Neuronal stem cell (in vitro differentiated cells): ENCODE measurements around the gene ABR.
"Not testable (repeated sequence)": the region's sequence is repeated elsewhere in the genome, so short reads cannot be mapped to it uniquely, and the experiment has no call there.

ENCODE experiments used
- DNase-seq: peaks from one replicate; pipeline ENCODE4 v3.0.0-alpha.2; 2013; ENCODE audit warnings: low spot score
- H2AFZ ChIP-seq: one replicate; pipeline ENCODE4 v1.6.1; 2013; ENCODE audit warnings: mild to moderate bottlenecking, low read length, inconsistent platforms
- H2AK5ac ChIP-seq: 2 replicates; pipeline ENCODE4 v1.6.1; 2013; ENCODE audit warnings: low read depth, mild to moderate bottlenecking, inconsistent platforms, low read length, moderate library complexity, mixed read lengths
- H2BK120ac ChIP-seq: 2 replicates; pipeline ENCODE4 v1.6.1; 2013; ENCODE audit warnings: low read depth, mild to moderate bottlenecking, inconsistent platforms, low read length, moderate library complexity, mixed read lengths
- H2BK12ac ChIP-seq: one replicate; pipeline ENCODE4 v1.6.1; 2013; ENCODE audit warnings: low read length, inconsistent platforms
- H2BK15ac ChIP-seq: 2 replicates; pipeline ENCODE4 v1.6.1; 2013; ENCODE audit warnings: mild to moderate bottlenecking, low read length, inconsistent platforms, mixed read lengths
- H2BK5ac ChIP-seq: one replicate; pipeline ENCODE4 v1.6.1; 2013; ENCODE audit warnings: inconsistent platforms, mild to moderate bottlenecking, low read length, moderate library complexity
- H3K14ac ChIP-seq: one replicate; pipeline ENCODE4 v1.6.1; 2013; ENCODE audit warnings: low read length, inconsistent platforms
- H3K18ac ChIP-seq: 2 replicates; pipeline ENCODE4 v1.6.1; 2013; ENCODE audit warnings: low read length, inconsistent platforms
- H3K23ac ChIP-seq: 2 replicates; pipeline ENCODE4 v1.6.1; 2013; ENCODE audit warnings: low read depth, mild to moderate bottlenecking, mixed read lengths, low read length, inconsistent platforms; ENCODE audit not compliant: poor library complexity
- H3K27ac ChIP-seq: replicated peaks from 3 replicates; pipeline ENCODE4 v1.5.1; 2013; ENCODE audit warnings: low read length, inconsistent platforms
- H3K27me3 ChIP-seq, 3 experiments: 2 replicates each; pipeline ENCODE4 v1.6.1; 2013; ENCODE audit warnings: low read length in 3 of 3, mild to moderate bottlenecking in 2 of 3, inconsistent platforms in 1 of 3, low read depth in 1 of 3, mixed read lengths in 1 of 3, moderate library complexity in 1 of 3; ENCODE audit not compliant: control insufficient read depth in 3 of 3, insufficient read depth in 3 of 3
- H3K36me3 ChIP-seq, 2 donors: replicated peaks in 1 of 2; 2 replicates each; pipeline ENCODE4 v1.6.1; 2013; ENCODE audit warnings: low read length in 2 of 2; ENCODE audit not compliant: control insufficient read depth in 2 of 2, insufficient read depth in 2 of 2
- H3K4ac ChIP-seq: 2 replicates; pipeline ENCODE4 v1.6.1; 2013; ENCODE audit warnings: inconsistent platforms, mild to moderate bottlenecking, low read length, moderate library complexity
- H3K4me1 ChIP-seq, 2 donors: 1 replicate in 1 of 2; 2 replicates in 1 of 2; pipeline ENCODE4 v1.6.1; 2013; ENCODE audit warnings: low read length in 2 of 2, low read depth in 1 of 2; ENCODE audit not compliant: control insufficient read depth in 2 of 2, insufficient read depth in 1 of 2
- H3K4me2 ChIP-seq: one replicate; pipeline ENCODE4 v1.6.1; 2013; ENCODE audit warnings: mild to moderate bottlenecking, low read length, inconsistent platforms; ENCODE audit not compliant: insufficient read depth, poor library complexity, severe bottlenecking
- H3K4me3 ChIP-seq, 2 donors: 2 replicates each; pipeline ENCODE4 v1.5.1; 2013; ENCODE audit warnings: low read length in 2 of 2, mild to moderate bottlenecking in 2 of 2, inconsistent platforms in 1 of 2, moderate library complexity in 1 of 2
- H3K79me1 ChIP-seq: one replicate; pipeline ENCODE4 v1.6.1; 2013; ENCODE audit warnings: low read depth, mild to moderate bottlenecking, inconsistent platforms, low read length, moderate library complexity
- H3K9ac ChIP-seq: one replicate; pipeline ENCODE4 v1.6.1; 2013; ENCODE audit warnings: mild to moderate bottlenecking, low read depth, low read length, inconsistent platforms; ENCODE audit not compliant: poor library complexity
- H3K9me3 ChIP-seq, 2 donors: replicated peaks in 1 of 2; 2 replicates each; pipeline versions ENCODE3 to v1.6.1; 2013; ENCODE audit warnings: low read length in 2 of 2, mild to moderate bottlenecking in 2 of 2, inconsistent platforms in 1 of 2, low read depth in 1 of 2, mixed read lengths in 1 of 2, moderate library complexity in 1 of 2; ENCODE audit not compliant: control insufficient read depth in 2 of 2, insufficient read depth in 1 of 2
- H4K8ac ChIP-seq: one replicate; pipeline ENCODE4 v1.6.1; 2013; ENCODE audit warnings: low read depth, mild to moderate bottlenecking, inconsistent platforms, low read length, moderate library complexity
- H4K91ac ChIP-seq: one replicate; pipeline ENCODE4 v1.6.1; 2013; ENCODE audit warnings: low read length, low read depth, mild to moderate bottlenecking, inconsistent platforms; ENCODE audit not compliant: poor library complexity
- WGBS, 2 donors: extraction: QIAGEN DNeasy Blood & Tissue Kit; methylation state at CpG; one replicate each; pipeline ENCODE4 v1.1.7; 2013; ENCODE audit warnings: missing lambda C conversion rate in 2 of 2, mixed read lengths in 1 of 2; ENCODE audit not compliant: insufficient read length in 2 of 2, insufficient replicate concordance in 1 of 2; ENCODE audit errors: extremely low coverage in 2 of 2; 5-methylcytosine and 5-hydroxymethylcytosine counted together

Gene ABR

DNA sequence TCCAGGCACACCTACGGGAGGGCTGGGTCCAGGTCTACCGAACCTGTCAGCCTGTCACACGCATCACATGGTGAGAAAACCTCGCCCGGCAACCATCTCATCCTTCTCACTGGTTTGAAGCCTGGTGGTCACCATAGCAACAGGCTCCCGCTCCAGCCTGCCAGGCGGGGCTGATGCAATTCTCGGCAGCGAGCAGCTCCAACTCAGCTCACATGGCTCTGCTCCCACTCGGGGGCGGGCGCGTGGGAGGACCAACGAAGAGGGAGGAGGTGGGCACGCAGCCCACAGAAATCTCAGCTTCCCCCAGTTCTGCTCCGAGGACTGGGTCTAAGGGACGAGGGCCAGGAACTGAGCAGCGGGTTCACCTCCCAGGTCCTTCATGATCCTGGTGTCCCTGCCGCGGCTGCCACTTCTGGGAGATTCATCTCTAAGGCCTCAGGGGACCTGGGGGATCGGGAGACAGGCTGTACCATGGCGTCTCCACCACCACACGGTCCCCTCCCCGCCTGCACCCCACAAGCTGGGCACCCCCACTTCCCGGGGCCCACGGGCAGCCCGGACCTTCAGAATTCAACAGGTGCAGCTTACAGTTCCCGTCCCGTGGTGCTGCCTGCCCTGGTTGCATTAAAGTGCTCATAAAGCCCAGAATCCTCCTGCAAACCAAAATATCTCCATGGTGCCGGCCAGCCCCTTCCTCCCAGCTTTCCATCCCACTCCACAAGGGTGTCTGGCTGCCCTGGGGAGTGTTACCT lies 25.8 kb downstream of the ABR start:
- Histone ChIP-seq H3K14ac (no peak overlapping the region), H2BK120ac (no peak overlapping the region), H3K36me3 (peaks cover 8 to 14% of the 10 kb centered on the region in 2 donors), H3K9ac (no peak overlapping the region), H3K4ac (no peak overlapping the region), H3K23ac (peak overlapping the region; percentile 37), H2AK5ac (peak overlapping the region; percentile 33), H2BK15ac (no peak overlapping the region), H3K9me3 (no peaks in the 10 kb centered on the region), H3K18ac (peak overlapping the region; percentile 78), H3K4me1 (peaks cover 8% of the 10 kb centered on the region in 2 donors), H2BK5ac (no peak overlapping the region), H4K8ac (no peak overlapping the region), H3K4me3 (no peak overlapping the region), H4K91ac (no peak overlapping the region), H3K27me3 (no peaks in the 10 kb centered on the region), H3K4me2 (no peak overlapping the region), H3K27ac (no peak overlapping the region), H3K79me1 (peaks cover 7% of the 10 kb centered on the region), H2AFZ (peak overlapping the region; percentile 62), H2BK12ac (no peak overlapping the region)
- DNase-seq: no peak
- no CpG with 5 or more reads among the region's 30 CpGs for WGBS, 2 donors

GRCh38 chr17:1152582-1152981 lies 27.2 kb downstream of the ABR start:
- H4K8ac ChIP-seq, H3K4ac ChIP-seq, H2BK12ac ChIP-seq, H4K91ac ChIP-seq, H2AK5ac ChIP-seq, H3K18ac ChIP-seq, H3K4me3 ChIP-seq, H3K9ac ChIP-seq, H2AFZ ChIP-seq, H3K4me2 ChIP-seq, DNase-seq, H3K27ac ChIP-seq, H3K14ac ChIP-seq, H3K79me1 ChIP-seq, H3K36me3 ChIP-seq, H2BK120ac ChIP-seq, H2BK5ac ChIP-seq, H2BK15ac ChIP-seq, H3K4me1 ChIP-seq, H3K27me3 ChIP-seq, H3K9me3 ChIP-seq, H3K23ac ChIP-seq: not testable (repeated sequence)
- WGBS, 2 donors: no CpG with 5 or more reads among the region's 8 CpGs

GRCh38 chr17:1150863-1151600 lies 28.7 kb downstream of the ABR start:
- no peak overlapping the region for H4K8ac ChIP-seq
- H3K9me3 ChIP-seq: no peaks in the 10 kb centered on the region
- H3K23ac ChIP-seq: no peak overlapping the region
- H2BK120ac ChIP-seq: no peak overlapping the region
- H3K14ac ChIP-seq: no peak overlapping the region
- H4K91ac ChIP-seq: no peak overlapping the region
- no peak overlapping the region for H3K4me3 ChIP-seq
- peaks cover 4 to 8% of the 10 kb centered on the region in 2 donors for H3K36me3 ChIP-seq
- H3K27me3 ChIP-seq: no peaks in the 10 kb centered on the region
- H2BK5ac ChIP-seq: no peak overlapping the region
- H3K79me1 ChIP-seq: peaks cover 7% of the 10 kb centered on the region
- no peak overlapping the region for H3K4ac ChIP-seq
- H2AFZ ChIP-seq: no peak overlapping the region
- H3K27ac ChIP-seq: no peak overlapping the region
- H3K4me2 ChIP-seq: no peak overlapping the region
- no peak overlapping the region for H2AK5ac ChIP-seq
- H3K4me1 ChIP-seq: peaks cover 8 to 11% of the 10 kb centered on the region in 2 donors
- no peak overlapping the region for H2BK12ac ChIP-seq
- no CpG with 5 or more reads among the region's 12 CpGs for WGBS, 2 donors
- no peak for DNase-seq
- H2BK15ac ChIP-seq: no peak overlapping the region
- no peak overlapping the region for H3K9ac ChIP-seq
- H3K18ac ChIP-seq: no peak overlapping the region

- no peak overlapping the region for H4K8ac ChIP-seq
- H3K18ac ChIP-seq: no peak overlapping the region
- peak overlapping the region; percentile 20 for H3K27ac ChIP-seq
- no peak overlapping the region for H2BK5ac ChIP-seq
- H3K4me2 ChIP-seq: no peak overlapping the region
- DNase-seq: no peak
- H2BK12ac ChIP-seq: no peak overlapping the region
- no CpG with 5 or more reads among the region's 13 CpGs for whole genome bisulfite sequencing, 2 donors
- no peak overlapping the region for H2AFZ ChIP-seq
- H3K14ac ChIP-seq: no peak overlapping the region
- peaks cover 8 to 11% of the 10 kb centered on the region in 2 donors for H3K4me1 ChIP-seq
- no peaks in the 10 kb centered on the region for H3K9me3 ChIP-seq
- H2AK5ac ChIP-seq: no peak overlapping the region
- peaks cover 8% of the 10 kb centered on the region for H3K79me1 ChIP-seq
- peaks cover 4 to 8% of the 10 kb centered on the region in 2 donors for H3K36me3 ChIP-seq
- no peak overlapping the region for H3K4ac ChIP-seq
- no peak overlapping the region for H3K4me3 ChIP-seq
- no peak overlapping the region for H3K23ac ChIP-seq
- H3K27me3 ChIP-seq: no peaks in the 10 kb centered on the region
- no peak overlapping the region for H3K9ac ChIP-seq
- H2BK120ac ChIP-seq: no peak overlapping the region
- no peak overlapping the region for H4K91ac ChIP-seq
- H2BK15ac ChIP-seq: no peak overlapping the region
These were observed 29.9 kb downstream of the ABR start for GRCh38 chr17:1149869-1150268.
